B cell (primary cell): ENCODE results near the gene SFSWAP.

Experiments
- EZH2 ChIP-seq: IDR thresholded peaks from 2 replicates; pipeline ENCODE4 v1.6.1; 2012; ENCODE audit warnings: borderline replicate concordance, low read depth, mild to moderate bottlenecking, moderate library complexity, low read length; ENCODE audit not compliant: insufficient read depth, poor library complexity, severe bottlenecking
- TF ChIP-seq, protein P1 (sequence below): fragments of 200-600 bp; IDR thresholded peaks from one replicate; pipeline ENCODE4 v1.8.0; 2022; ENCODE audit warnings: antibody characterized with exemption, mild to moderate bottlenecking

DNA sequence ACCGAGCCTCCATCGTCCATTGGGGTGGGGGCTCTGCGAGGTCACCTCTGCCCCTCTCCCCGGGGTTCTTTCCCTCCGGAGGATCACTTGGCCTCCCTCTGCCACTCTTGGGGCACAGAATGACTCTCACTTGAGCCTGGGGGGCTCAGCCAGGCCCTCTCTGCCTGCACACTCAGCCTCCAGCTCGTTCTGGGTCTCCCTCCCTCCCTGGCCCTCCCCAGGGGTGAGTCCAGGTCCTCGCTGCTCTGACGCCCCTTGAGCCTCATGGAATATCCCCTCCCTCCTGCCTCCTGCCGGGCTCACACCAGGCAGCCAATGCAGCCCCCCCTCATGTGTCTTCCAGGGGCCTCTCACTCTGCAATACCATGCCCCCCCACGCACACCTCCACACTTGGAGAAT, 17.7 kb upstream of the SFSWAP start:
- TF ChIP-seq, protein P1, sequence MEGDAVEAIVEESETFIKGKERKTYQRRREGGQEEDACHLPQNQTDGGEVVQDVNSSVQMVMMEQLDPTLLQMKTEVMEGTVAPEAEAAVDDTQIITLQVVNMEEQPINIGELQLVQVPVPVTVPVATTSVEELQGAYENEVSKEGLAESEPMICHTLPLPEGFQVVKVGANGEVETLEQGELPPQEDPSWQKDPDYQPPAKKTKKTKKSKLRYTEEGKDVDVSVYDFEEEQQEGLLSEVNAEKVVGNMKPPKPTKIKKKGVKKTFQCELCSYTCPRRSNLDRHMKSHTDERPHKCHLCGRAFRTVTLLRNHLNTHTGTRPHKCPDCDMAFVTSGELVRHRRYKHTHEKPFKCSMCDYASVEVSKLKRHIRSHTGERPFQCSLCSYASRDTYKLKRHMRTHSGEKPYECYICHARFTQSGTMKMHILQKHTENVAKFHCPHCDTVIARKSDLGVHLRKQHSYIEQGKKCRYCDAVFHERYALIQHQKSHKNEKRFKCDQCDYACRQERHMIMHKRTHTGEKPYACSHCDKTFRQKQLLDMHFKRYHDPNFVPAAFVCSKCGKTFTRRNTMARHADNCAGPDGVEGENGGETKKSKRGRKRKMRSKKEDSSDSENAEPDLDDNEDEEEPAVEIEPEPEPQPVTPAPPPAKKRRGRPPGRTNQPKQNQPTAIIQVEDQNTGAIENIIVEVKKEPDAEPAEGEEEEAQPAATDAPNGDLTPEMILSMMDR: no peak
- TF ChIP-seq EZH2: no peak
